GM12892 (cell line): ENCODE results near the gene OPRM1.

Experiments
- POLR2A ChIP-seq: IDR thresholded peaks from 2 replicates; pipeline ENCODE4 v1.6.1; 2011; ENCODE audit warnings: low read depth, low read length, control low read depth
- POLR2AphosphoS5 ChIP-seq: IDR thresholded peaks from 2 replicates; pipeline ENCODE4 v1.6.1; 2011; ENCODE audit warnings: low read depth, low read length, control low read depth

GRCh38 chr6:154258064-154258757, 219.2 kb downstream of the OPRM1 start:
- TF ChIP-seq POLR2A = no peak
- no peak for TF ChIP-seq POLR2AphosphoS5
